Measurements from ENCODE around the gene SCP2D1.

DNA sequence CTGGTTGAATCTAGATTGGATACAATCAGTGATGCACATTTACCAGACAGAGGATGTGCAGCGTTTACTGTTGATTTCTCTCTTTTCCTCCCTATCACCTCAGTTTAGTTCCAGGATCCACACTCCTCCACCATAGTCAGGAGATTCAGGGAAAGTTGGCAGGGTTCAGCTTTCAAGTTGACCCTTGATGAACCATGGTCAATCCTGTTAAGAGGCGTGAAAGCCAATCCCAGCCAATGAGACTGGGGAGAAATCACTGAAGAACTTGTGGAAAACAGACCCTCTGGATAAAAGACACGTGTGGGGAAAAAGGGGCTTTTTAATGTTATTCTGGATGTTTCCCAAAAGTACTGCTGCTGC is 19.2 kb upstream of the SCP2D1 start:
- TF ChIP-seq, protein P1, sequence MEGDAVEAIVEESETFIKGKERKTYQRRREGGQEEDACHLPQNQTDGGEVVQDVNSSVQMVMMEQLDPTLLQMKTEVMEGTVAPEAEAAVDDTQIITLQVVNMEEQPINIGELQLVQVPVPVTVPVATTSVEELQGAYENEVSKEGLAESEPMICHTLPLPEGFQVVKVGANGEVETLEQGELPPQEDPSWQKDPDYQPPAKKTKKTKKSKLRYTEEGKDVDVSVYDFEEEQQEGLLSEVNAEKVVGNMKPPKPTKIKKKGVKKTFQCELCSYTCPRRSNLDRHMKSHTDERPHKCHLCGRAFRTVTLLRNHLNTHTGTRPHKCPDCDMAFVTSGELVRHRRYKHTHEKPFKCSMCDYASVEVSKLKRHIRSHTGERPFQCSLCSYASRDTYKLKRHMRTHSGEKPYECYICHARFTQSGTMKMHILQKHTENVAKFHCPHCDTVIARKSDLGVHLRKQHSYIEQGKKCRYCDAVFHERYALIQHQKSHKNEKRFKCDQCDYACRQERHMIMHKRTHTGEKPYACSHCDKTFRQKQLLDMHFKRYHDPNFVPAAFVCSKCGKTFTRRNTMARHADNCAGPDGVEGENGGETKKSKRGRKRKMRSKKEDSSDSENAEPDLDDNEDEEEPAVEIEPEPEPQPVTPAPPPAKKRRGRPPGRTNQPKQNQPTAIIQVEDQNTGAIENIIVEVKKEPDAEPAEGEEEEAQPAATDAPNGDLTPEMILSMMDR (IDR thresholded peaks at IDR 0.05), result no peak
- TF ChIP-seq POLR2A (IDR thresholded peaks at IDR 0.05), result no peak

Data from uterus (tissue), 2 donors.